GM12878 (cell line): Measurements from ENCODE around the gene RNF41. TPM values are rescaled to one million over a fixed set of nuclear protein-coding genes. Genes with fewer than 3 reads are reported as not detected.

Source experiments
- ATAC-seq: fragments of 200-7000 bp; cut with Tn5 transposase; 3 replicates; pipeline ENCODE4 v1.9.1; 2020; ENCODE audit warnings: mild to moderate bottlenecking, moderate library complexity
- BruUV-seq: library from RNA; stranded (reverse); fragments of 400-500 nt; replicated peaks from 2 replicates; lab custom pipeline; 2021; lab: Mats Ljungman, UMichigan
- CTCF ChIA-PET: fragments of 300-600 bp; sonication (Branson Sonifier 250); formaldehyde crosslinking; extraction: SDS; loops from one replicate; lab custom pipeline; 2021; ENCODE audit warnings: inconsistent platforms; lab: Yijun Ruan, JAX
- POLR2A ChIA-PET: fragments of 350-600 bp; formaldehyde crosslinking; extraction: SDS; loops from one replicate; lab custom pipeline; 2021; ENCODE audit warnings: inconsistent platforms; lab: Charles Lee
- RAD21 ChIA-PET: fragments of 300-600 bp; sonication (Branson Sonifier 250); formaldehyde crosslinking; loops from one replicate; lab custom pipeline; 2023; ENCODE audit warnings: antibody characterized with exemption; ENCODE audit not compliant: unreplicated experiment; lab: Charles Lee
- SMC1A ChIA-PET: fragments of 300-600 bp; sonication (Branson Sonifier 250); formaldehyde crosslinking; loops from one replicate; lab custom pipeline; 2023; ENCODE audit not compliant: unreplicated experiment, uncharacterized antibody; lab: Charles Lee
- DNase-seq: peaks from one replicate; pipeline ENCODE4 v3.0.0-alpha.2; 2011; ENCODE audit warnings: low read depth, low spot score
- FAIRE-seq: peaks from 3 replicates; lab custom pipeline; 2011; peaks lifted over from hg19 to GRCh38; lab: Jason Lieb, UNC
- H2AFZ ChIP-seq: 2 replicates; pipeline ENCODE4 v1.6.0; 2011; ENCODE audit warnings: low read depth, low read length, control low read depth; ENCODE audit not compliant: control insufficient read depth
- H3K27ac ChIP-seq: 2 replicates; pipeline ENCODE4 v1.5.1; 2011; ENCODE audit warnings: control low read depth; ENCODE audit not compliant: control insufficient read depth, insufficient read depth
- H3K27me3 ChIP-seq, 2 experiments: replicated peaks in 1 of 2; 2 replicates each; pipeline versions ENCODE4 v1.6.0 to v1.6.1; 2011; ENCODE audit warnings: low read length in 1 of 2; ENCODE audit not compliant: control insufficient read depth in 2 of 2, insufficient read depth in 2 of 2
- H3K36me3 ChIP-seq, 2 experiments: 2 replicates each; pipeline ENCODE4 v1.5.1; 2011; ENCODE audit warnings: low read length in 1 of 2; ENCODE audit not compliant: control insufficient read depth in 2 of 2, insufficient read depth in 2 of 2
- H3K4me1 ChIP-seq: 2 replicates; pipeline ENCODE4 v1.6.1; 2011; ENCODE audit warnings: mild to moderate bottlenecking, low read length, moderate library complexity, mixed read lengths; ENCODE audit not compliant: control insufficient read depth, insufficient read depth
- H3K4me2 ChIP-seq: 2 replicates; pipeline ENCODE4 v1.6.0; 2011; ENCODE audit warnings: control low read depth; ENCODE audit not compliant: control insufficient read depth, insufficient read depth
- H3K4me3 ChIP-seq: fragments of 200-600 bp; sonication (generic); 2 replicates; pipeline ENCODE4 v1.5.1; 2016
- H3K79me2 ChIP-seq: 2 replicates; pipeline ENCODE4 v1.6.0; 2011; ENCODE audit warnings: low read length; ENCODE audit not compliant: control insufficient read depth, insufficient read depth
- H3K9ac ChIP-seq: 2 replicates; pipeline ENCODE4 v1.8.0; 2011; ENCODE audit warnings: low read length, control low read depth, mixed read lengths; ENCODE audit not compliant: control insufficient read depth, insufficient read depth
- H3K9me3 ChIP-seq: replicated peaks from 3 replicates; pipeline ENCODE4 v1.5.1; 2011; ENCODE audit warnings: mild to moderate bottlenecking, low read length; ENCODE audit not compliant: control insufficient read depth, insufficient read depth
- H4K20me1 ChIP-seq: 2 replicates; pipeline ENCODE4 v1.6.0; 2011; ENCODE audit not compliant: control insufficient read depth, insufficient read depth
- NKRF ChIP-seq: fragments of 450-650 bp; conservative IDR thresholded peaks from 2 replicates; pipeline ENCODE4 v1.6.1; 2017; ENCODE audit warnings: mild to moderate bottlenecking, moderate library complexity
- RB1 ChIP-seq: fragments of 450-650 bp; formaldehyde crosslinking; IDR thresholded peaks from 2 replicates; pipeline ENCODE4 v1.6.1; 2017; ENCODE audit warnings: mild to moderate bottlenecking, borderline replicate concordance
- RBBP5 ChIP-seq: fragments of 200-600 bp; sonication (generic); conservative IDR thresholded peaks from 2 replicates; pipeline ENCODE4 v1.6.1; 2016
- WGBS: methylation state at CpG from one replicate; pipeline ENCODE4 v1.1.6; 2016; ENCODE audit warnings: low lambda C conversion rate; ENCODE audit not compliant: insufficient replicate concordance, insufficient coverage; ENCODE audit errors: missing lambda C conversion rate; 5-methylcytosine and 5-hydroxymethylcytosine counted together
- in situ Hi-C: fragments of 300-500 bp; cut with MboI; formaldehyde crosslinking; loops from 9 replicates; pipeline ENCODE4 v1.14.3; 2018; ENCODE audit warnings: mixed read lengths
- intact Hi-C: fragments of 100-400 bp; cut with micrococcal nuclease; formaldehyde crosslinking; loops from one replicate; pipeline ENCODE4 v1.14.2; 2022; ENCODE audit not compliant: unreplicated experiment
- polyA plus RNA-seq, 11 experiments: library from polyadenylated mRNA; depleted of rRNA in 4 of 11; unstranded in 6 of 11; stranded (reverse) in 5 of 11; fragments of >200 nt; fragmentation: Nextera tagmentation in 4 of 11; fragmentation: Illumina TruSeq in 1 of 11; extraction: Ambion mirVana in 4 of 11; extraction: Trizol in 1 of 11; gene quantifications; 1 replicate in 1 of 11; 2 replicates in 10 of 11; pipeline versions ENCODE4 v1.2.1 to v1.2.3, GENCODE V29; 2011 to 2016; ENCODE audit warnings: inconsistent platforms in 2 of 11, missing spikeins in 2 of 11, low read depth in 1 of 11
- total RNA-seq, 4 experiments: library from RNA; depleted of rRNA in 3 of 4; stranded (reverse); fragments of >200 nt in 3 of 4; fragmentation: Illumina TruSeq in 1 of 4; extraction: Trizol in 1 of 4; gene quantifications; 2 replicates each; pipeline versions ENCODE4 v1.2.1 to v1.2.3, GENCODE V29; 2013 to 2021

Gene RNF41
- total and polyA plus RNA-seq, 10 of the 15 experiments (the other 5 are each of a cell fraction or from before 2014, with no cell fraction given): 11.1 to 47.8 (median 30.6) TPM

GRCh38 chr12:56188131-56188777, 33.5 kb downstream of the RNF41 start:
- WGBS: under 1% methylated on average over 10 of the region's 10 CpGs
- in situ Hi-C loops: loop anchor here (5.0 kb wide), 1 partner anchor 56 kb away; no protein-coding TSS in a partner anchor

More at GRCh38 chr12:56188131-56188777, 33.5 kb downstream of the RNF41 start:
- Histone ChIP-seq H4K20me1 (no peaks in the 10 kb centered on the region; the same call in 1 of the 2 replicates), H3K4me1 (0 out of 2 replicates have a peak, but pooled peaks cover 4% of the 10 kb centered on the region), H3K36me3 (peaks cover 5 to 6% of the 10 kb centered on the region in 2 experiments), H3K4me2 (peak overlapping the region; percentile 72), H3K9ac (peak overlapping the region; percentile 93), H2AFZ (no peak overlapping the region; the same call in 1 of the 2 replicates), H3K27me3 (no peaks in the 10 kb centered on the region), H3K9me3 (no peaks in the 10 kb centered on the region), H3K27ac (peak overlapping the region; percentile 80), H3K4me3 (peak overlapping the region; percentile 98), H3K79me2 (peaks cover 27% of the 10 kb centered on the region)
- CTCF ChIA-PET: interaction anchor here (0.5 to 8.9 kb wide), 20 partner anchors 13 to 1076 kb away, joined by 3 to 129 read pairs (median 6); partner anchors contain the start of genes ESYT1, MYL6, PA2G4 and RNF41
- POLR2A ChIA-PET: interaction anchor here (0.5 to 7.7 kb wide), 11 partner anchors 29 to 449 kb away, joined by 3 to 68 read pairs (median 5); partner anchors contain the start of genes DNAJC14, ESYT1, RNF41 and STAT2
- intact Hi-C loops: loop anchor here (2.0 to 10.0 kb wide), 2 partner anchors 29 to 453 kb away; partner anchors contain the start of gene MYL6
- SMC1A ChIA-PET: interaction anchor here (0.8 to 6.2 kb wide), 16 partner anchors 11 to 448 kb away, joined by 3 to 68 read pairs (median 4); partner anchors contain the start of genes ESYT1, MYL6, PA2G4 and ZC3H10
- FAIRE-seq: no peak
- DNase-seq: no peak
- ATAC-seq: no peak
- TF ChIP-seq RB1: no peak
- no peak for TF ChIP-seq RBBP5
- TF ChIP-seq NKRF: 0 out of 2 replicates have a peak, but pooled peaks have one; percentile 19
- RAD21 ChIA-PET: interaction anchor here (0.7 to 4.6 kb wide), 13 partner anchors 13 to 459 kb away, joined by 3 to 98 read pairs (median 11); partner anchors contain the start of genes CD63, ESYT1, MYL6 and MYL6B
- no TSS peak for BruUV-seq
